Loucy (cell line): ENCODE measurements around the gene TBC1D2.

Experiments
- CTCF ChIP-seq: fragments of 200-600 bp; sonication (generic); conservative IDR thresholded peaks from 2 replicates; pipeline ENCODE4 v1.5.1; 2014; ENCODE audit warnings: mild to moderate bottlenecking, antibody characterized with exemption, low read length
- EZH2phosphoT487 ChIP-seq: fragments of 200-600 bp; IDR thresholded peaks from 2 replicates; pipeline ENCODE4 v1.6.1; 2018; ENCODE audit warnings: antibody characterized with exemption, mild to moderate bottlenecking, moderate library complexity, borderline replicate concordance

- TF ChIP-seq CTCF (no peak), EZH2phosphoT487 (no peak)
These were observed 44.2 kb downstream of the TBC1D2 start for GRCh38 chr9:98211260-98211659.
